ENCODE measurements around the gene CCDC77.

The CCDC77 gene

DNA sequence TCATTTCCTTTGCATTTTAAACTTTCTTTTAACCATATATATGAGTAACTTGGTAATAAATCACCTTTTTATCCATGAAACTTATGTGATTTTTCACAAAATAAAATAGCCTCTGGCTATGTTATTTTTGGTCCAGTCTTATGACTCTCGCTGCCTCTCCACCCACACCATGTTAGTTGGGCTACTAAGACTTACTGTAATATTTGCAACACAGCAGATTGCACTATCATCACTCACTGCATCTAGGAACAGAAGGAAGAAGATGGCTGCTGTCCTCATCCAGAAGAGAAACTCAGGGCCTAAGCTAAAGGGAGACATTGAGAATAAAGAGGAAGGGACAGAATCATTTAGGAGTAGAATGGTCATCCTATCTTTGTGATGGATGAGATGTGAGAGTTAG lies 45.7 kb downstream of the CCDC77 start:
- in situ Hi-C loops (cut with HindIII; ENCODE audit: low pct_ligation_motif_present, low pct_unique_long_range_greater_than_20kb, low sequenced_read_pairs): no loop called here

DNA sequence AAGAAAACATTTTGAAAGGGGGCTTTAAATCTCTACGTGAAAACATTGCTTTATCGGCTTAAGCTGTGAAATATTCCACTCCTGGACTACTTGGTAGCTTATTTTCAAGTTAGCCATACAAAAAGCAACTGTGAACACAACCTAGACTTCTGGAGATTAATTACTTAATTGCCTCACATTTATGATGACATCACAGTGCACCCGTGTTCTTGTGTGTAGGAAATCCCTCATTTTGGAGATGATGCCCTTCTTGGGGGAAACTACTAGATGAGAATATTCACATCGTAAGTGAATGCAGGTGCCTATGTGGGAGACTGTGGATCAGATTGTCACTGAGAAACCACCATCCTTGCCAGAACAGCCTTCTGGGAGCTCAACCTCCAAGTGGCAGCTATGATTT lies 47.8 kb downstream of the CCDC77 start:
- in situ Hi-C loops (cut with HindIII; ENCODE audit: low pct_ligation_motif_present, low pct_unique_long_range_greater_than_20kb, low sequenced_read_pairs): no loop called here
- DNase-seq: no peak

More for the DNA sequence above, 45.7 kb downstream of the CCDC77 start:
- no peak for DNase-seq

DNA sequence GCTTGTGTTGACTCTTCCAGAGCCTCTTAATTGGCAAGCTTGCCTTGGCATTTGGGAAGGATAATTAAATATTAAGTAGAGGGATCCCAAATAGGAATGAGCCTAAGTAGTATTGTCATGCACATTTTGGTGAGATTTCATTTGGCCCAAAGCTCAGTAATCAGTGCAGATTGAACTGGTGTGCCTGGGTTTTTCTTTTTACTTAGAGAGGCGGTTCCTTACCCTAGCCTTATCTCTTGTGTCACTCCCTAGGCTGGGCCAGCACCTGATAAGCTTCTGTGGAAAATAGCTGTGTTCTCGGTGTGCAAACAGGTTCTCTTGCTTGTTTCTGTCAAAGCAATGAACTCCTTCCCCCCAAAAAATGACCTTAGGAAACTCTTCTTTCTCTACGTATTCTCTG lies 49.0 kb downstream of the CCDC77 start:
- in situ Hi-C loops (cut with HindIII; ENCODE audit: low pct_ligation_motif_present, low pct_unique_long_range_greater_than_20kb, low sequenced_read_pairs): no loop called here
- no peak for DNase-seq

DNA sequence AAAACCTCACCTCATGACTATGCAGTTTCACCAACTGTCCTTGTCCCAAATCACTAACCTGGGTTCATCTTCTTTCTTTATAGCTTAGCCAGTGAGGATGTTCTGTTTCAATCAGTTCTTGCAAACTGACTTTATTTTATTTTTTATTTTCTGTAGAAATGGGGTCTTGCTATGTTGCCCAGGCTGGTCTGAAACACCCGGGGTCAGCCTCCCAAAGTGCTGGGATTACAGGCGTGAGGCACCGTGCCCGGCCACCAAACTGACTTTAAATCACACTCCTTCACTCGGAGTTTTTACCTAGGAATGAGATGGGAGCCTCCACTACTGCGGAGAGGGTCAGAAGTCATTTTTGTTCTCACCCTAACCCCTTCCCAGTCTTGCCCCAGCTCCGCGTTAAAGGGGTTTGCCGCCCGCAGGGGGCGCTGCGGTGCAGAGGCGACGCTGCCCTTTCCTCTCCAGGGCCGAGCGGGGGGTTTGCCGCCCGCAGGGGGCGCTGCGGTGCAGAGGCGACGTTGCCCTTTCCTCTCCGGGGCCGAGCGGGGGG lies 51.3 kb downstream of the CCDC77 start:
- in situ Hi-C loops (cut with HindIII; ENCODE audit: low pct_ligation_motif_present, low pct_unique_long_range_greater_than_20kb, low sequenced_read_pairs): no loop called here
- no peak for DNase-seq

DNA sequence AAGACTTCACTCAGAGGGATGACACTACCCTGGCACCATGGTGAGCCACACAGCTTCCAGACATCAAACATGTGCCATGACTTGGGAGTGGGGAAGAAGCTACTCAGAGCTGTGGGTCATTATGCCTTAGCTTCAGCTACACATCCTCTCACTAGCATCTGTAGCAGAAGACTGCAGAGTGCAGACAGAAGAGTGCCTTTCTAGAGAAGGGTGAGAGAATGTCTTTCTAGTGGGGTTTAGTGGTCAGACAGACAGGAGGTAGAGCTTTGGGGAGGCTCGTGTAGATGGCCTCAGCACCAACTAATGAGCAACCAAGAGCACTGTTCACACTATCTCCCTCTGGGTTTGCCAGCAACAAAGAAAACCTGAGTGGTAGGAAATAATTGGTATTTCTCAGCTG lies 53.4 kb downstream of the CCDC77 start:
- in situ Hi-C loops (cut with HindIII; ENCODE audit: low pct_ligation_motif_present, low pct_unique_long_range_greater_than_20kb, low sequenced_read_pairs): no loop called here
- DNase-seq: no peak

DNA sequence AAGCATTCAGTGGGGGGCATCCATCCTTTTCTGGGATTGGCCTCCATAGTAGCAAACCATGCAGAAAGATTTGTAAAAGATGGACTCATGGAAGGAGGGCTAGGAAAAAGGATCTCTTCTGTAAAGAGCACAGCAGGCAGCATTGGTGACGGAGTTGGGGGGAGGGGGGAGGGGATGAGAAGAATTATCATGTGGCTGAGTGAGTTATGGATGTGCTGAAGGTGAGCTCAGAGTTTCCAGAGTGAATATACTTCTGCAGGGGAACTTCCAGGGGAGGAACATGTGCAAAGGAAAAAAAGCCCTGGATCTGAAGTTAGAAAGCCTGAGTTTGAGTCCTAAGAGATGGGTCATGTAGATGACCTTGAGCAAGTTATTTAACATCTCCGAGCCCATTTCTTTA lies 54.4 kb downstream of the CCDC77 start:
- in situ Hi-C loops (cut with HindIII; ENCODE audit: low pct_ligation_motif_present, low pct_unique_long_range_greater_than_20kb, low sequenced_read_pairs): no loop called here
- no peak for DNase-seq

DNA sequence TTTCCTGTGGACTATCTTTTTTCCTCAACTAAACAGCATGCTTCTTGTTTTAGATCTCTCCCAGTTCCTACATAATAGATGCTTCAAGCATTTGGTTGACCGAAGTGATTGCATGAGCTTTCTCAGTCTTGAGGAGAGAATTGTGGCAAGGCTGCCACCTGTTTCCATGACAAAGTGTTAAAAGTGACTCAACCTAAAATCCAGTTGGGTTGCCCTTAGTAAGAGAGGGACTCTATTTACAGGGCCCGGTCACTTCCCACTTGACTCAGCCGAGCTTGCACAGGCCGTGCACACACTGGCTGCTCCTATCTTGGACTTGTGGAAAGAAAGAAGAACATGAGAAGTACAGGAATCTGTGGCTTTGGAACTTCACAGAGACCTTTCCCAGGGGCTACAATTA lies 56.2 kb downstream of the CCDC77 start:
- DNase-seq: no peak
- in situ Hi-C loops (cut with HindIII; ENCODE audit: low pct_ligation_motif_present, low pct_unique_long_range_greater_than_20kb, low sequenced_read_pairs): no loop called here

DNA sequence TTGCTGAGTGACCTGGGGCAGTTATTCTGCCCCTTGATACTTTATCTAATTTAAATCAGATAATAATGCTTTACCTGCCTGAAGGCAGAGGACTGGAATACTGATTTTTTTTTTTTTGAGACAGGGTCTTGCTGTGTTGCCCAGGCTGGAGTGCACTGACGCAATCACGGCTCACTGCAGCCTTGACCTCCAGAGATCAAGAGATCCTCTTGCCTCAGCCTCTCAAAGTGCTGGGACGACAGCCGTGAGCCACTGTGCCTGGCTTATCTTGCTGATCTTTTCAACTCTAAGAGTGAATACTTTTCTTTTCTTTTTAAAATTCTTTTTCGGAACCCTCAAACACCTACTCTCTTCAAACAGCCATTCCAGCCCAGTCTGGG lies 57.6 kb downstream of the CCDC77 start:
- in situ Hi-C loops (cut with HindIII; ENCODE audit: low pct_ligation_motif_present, low pct_unique_long_range_greater_than_20kb, low sequenced_read_pairs): no loop called here
- no peak for DNase-seq

DNA sequence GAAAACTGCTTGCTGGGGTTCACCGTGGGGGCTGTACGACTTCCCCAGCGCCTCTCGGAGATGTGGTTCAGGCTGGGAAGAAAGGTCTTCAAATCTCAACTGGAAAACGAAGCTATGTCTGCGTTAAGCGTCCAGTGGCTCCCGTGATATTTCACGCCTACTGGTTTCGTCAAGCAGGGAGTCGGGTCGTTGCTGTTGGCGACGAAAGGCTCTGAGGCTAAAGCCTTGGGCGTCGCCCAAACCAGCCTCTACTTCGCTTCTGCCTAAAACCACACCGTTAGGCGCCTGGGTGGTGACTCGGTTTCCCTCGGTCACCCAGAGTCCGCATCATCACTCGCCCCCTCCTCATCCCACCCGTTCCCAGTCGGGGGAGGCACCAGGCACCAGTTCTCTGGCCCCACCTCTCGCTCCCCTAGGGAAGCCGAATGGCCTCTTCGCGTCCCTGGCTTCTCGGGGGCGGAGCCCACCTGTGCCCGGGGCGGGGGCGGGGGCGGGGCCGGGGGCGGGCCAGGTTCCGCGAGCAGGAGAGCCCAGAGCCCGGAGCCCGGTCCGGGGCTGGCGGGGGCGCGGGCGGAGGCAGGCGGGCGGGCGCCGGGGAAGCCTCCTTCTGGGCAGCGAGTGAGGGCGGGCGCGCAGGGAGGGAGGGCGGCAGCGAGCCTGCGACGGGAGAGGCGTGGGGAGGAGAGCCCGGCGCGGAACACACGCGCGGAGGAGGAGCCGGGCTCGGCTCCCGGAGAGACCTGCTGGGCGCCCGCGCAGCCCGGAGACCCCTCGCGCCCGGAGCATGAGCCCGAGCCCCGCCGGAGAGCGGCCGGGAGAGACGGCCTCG lies 58.2 kb downstream of the CCDC77 start, which contains the start of gene B4GALNT3:
Gene B4GALNT3, plus strand, starts transcription at position 510 of the 829 bp plus-strand sequence. CDS start 438 bp downstream, outside the sequence.
- in situ Hi-C loops (cut with HindIII; ENCODE audit: low pct_ligation_motif_present, low pct_unique_long_range_greater_than_20kb, low sequenced_read_pairs): no loop called here
- peak; percentile 19 for DNase-seq

DNA sequence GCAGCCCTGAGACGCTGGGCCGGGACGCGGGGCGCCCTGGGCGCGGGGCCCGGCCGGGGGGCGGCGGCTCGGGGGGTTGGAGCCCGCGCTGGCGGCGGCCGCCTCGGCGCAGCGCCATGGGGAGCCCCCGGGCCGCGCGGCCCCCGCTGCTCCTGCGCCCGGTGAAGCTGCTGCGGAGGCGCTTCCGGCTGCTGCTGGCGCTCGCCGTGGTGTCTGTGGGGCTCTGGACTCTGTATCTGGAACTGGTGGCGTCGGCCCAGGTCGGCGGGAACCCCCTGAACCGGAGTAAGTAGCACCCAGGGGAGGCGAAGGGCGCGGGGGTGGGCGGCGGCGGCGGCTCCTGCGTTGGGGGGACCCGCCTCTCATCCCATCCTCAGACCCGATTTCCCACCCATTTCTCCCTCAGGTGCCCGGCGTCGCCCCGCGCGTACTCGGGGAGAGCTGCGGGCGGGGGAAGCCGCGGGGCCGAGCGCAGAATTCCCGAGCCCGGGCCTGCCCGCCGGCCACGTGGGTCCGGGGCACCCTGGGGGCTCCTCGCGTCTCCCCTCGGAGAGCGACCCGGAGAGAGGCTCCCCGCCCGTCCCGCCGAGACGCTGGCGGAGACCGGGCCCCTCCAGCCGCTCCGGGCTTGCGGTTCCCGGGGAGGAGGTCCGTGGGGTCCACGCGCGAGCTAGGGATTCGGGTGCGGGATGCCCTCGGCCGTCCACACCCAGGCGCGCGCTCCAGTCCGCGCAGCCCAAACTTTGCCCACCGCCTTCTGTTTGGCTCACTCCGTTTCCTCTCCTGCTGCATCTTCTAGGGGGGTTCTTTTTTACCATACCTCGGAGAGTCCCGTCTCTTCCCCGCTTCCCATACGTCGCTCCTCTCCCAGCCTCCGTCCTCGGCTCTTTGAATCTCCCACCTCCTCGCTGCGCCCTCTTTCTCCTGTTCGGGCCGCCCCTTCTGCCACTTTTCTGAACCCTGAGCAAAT lies 59.1 kb downstream of the CCDC77 start:
- in situ Hi-C loops (cut with HindIII; ENCODE audit: low pct_ligation_motif_present, low pct_unique_long_range_greater_than_20kb, low sequenced_read_pairs): no loop called here
- DNase-seq: no peak

DNA sequence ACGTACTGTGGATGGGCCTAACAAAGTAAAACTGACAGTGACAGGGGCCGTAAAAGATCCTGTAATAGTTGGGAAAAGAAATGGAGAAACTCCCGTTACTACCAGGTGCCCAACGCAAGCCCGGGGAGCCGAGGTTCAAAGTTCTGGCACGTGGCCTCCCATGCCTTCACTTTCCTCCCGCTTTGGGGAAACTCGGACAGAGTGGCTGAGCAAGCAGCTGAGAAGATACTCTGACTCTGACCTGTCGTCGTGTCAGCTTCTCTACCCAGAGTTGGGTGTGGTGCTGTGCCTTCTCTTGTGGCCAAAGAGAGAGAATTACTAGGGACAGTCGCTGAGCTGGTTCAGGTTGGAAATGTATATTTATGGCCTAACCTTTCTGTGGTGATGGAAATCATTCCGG lies 60.0 kb downstream of the CCDC77 start:
- in situ Hi-C loops (cut with HindIII; ENCODE audit: low pct_ligation_motif_present, low pct_unique_long_range_greater_than_20kb, low sequenced_read_pairs): no loop called here
- no peak for DNase-seq

DNA sequence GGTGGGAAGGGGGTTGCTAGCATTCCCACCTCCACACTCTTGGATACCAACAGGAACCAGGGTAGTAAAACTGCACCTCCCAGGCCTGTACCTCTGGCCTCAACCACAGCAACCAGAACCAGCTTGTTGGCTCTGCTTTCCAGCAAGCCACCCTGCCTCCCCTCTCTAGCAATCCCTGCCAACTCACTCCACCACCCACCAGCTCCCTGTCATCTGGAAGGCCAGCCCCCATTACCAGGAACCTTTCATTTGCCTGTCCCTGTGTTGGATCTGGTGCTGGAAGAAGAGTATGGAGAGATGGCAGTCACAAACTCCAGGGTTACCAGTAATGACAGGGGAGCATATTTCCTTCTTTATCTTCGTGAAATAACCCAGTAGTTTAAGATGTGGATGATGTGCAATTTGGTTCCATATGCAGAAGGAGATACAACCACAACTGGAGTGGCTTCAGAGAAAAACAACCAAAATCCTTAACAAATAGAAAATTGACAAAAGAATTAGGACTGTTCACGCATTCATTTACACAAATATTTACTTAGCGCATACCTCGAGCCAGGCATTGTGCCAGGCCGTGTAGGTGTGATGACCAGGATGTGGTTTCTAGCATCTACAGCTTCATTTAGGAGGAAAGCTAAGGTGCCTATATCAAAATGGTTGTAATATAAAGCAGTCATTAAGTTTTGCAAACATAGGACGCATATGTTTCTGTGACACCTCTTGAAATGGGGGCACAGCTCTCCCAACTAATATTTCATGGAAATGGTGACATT lies 61.7 kb downstream of the CCDC77 start:
- in situ Hi-C loops (cut with HindIII; ENCODE audit: low pct_ligation_motif_present, low pct_unique_long_range_greater_than_20kb, low sequenced_read_pairs): no loop called here
- no peak for DNase-seq

DNA sequence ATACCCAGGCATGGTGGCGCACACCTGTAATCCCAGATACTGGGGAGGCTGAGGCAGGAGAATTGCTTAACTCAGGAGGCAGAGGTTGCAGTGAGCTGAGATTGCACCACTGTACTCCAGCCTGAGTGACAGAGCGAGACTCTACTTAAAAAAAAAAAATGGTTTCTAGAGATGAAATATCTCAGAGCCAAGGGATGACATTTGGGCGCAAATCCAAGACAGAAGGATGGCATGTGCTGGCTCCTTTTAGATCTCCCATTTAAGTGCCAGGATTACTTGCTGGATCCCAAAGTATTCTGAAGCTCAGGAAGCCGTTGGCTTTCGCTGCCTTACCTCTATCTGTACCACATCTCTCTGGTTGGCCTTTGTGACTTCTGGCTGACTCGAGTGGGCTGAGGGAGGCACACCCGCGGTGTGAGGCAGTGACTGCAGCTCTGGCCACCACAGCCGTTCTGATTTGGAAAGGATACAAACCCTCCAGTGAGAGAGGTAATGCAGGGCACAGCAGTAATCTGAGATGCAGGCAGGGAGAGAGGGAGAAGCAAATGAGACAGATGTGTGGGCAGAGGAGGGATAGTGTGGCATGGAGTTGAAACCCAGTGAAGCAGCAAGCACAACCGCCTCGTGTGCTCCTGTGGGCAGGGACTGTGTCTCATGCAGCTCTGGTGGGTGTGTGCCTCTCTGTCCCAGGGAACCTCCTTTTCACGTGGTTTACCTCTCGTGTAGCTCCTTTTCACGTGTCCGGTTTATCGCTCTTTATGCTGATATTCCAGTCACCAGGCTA lies 63.2 kb downstream of the CCDC77 start:
- no peak for DNase-seq
- in situ Hi-C loops (cut with HindIII; ENCODE audit: low pct_ligation_motif_present, low pct_unique_long_range_greater_than_20kb, low sequenced_read_pairs): no loop called here

DNA sequence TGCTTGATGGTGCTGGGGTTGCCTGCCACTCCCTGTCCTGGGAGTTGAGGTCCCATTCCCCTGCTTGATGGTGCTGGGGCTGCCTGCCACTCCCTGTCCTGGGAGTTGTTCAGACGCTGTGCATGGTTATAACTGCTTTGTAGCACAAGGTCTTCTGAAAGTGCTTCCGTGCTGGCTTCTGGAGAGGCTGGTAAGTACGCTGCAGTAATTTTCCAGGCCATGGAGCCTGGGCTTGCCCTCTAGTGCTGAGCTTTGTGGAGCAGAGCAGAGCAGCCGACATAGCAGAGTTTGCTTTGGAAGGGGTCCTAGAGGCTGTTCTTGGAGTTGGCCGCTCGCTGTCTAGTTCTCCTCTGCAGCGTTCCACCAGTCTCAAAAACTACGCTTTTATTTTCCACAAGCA lies 64.6 kb downstream of the CCDC77 start:
- DNase-seq: no peak

DNA sequence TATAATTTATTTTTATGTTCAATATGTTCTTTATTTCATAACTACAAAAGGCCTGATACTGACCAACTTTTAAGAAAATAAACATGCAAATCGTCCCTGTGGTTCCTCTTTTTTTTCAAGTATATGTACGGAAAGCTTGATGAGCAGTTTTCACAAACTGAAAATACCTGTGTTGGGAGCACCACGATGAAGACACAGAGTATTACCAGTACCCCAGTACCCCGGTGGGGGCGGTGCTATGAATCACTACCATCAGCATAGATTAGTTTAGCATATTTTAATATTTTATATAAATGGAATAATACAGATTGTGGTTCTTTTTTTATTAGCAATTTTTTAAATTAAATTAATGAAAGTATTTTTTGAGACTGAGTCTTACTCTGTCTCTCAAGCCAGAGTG lies 65.3 kb downstream of the CCDC77 start:
- in situ Hi-C loops (cut with HindIII; ENCODE audit: low pct_ligation_motif_present, low pct_unique_long_range_greater_than_20kb, low sequenced_read_pairs): no loop called here
- DNase-seq: no peak

More for the DNA sequence above, 64.6 kb downstream of the CCDC77 start:
- in situ Hi-C loops (cut with HindIII; ENCODE audit: low pct_ligation_motif_present, low pct_unique_long_range_greater_than_20kb, low sequenced_read_pairs): no loop called here

DNA sequence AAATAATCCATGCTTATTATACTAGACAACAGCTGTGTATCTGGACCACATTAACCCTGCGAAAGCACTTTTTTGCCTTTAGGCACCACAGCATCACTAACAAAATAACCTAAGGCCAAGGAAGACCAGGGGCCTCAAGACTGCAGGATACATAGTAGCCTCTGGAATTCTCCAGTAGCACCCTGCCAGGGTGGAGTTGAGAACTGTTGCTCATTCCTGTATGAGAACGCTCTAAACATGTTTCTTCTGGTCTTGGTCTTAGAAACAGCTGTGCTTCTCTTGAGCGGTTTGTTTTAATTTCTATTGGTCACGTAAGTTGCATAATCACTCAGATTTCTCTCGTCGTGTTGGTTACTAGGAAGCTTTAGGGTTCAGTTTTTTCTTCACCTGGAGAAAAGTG lies 66.1 kb downstream of the CCDC77 start:
- in situ Hi-C loops (cut with HindIII; ENCODE audit: low pct_ligation_motif_present, low pct_unique_long_range_greater_than_20kb, low sequenced_read_pairs): no loop called here
- DNase-seq: no peak

DNA sequence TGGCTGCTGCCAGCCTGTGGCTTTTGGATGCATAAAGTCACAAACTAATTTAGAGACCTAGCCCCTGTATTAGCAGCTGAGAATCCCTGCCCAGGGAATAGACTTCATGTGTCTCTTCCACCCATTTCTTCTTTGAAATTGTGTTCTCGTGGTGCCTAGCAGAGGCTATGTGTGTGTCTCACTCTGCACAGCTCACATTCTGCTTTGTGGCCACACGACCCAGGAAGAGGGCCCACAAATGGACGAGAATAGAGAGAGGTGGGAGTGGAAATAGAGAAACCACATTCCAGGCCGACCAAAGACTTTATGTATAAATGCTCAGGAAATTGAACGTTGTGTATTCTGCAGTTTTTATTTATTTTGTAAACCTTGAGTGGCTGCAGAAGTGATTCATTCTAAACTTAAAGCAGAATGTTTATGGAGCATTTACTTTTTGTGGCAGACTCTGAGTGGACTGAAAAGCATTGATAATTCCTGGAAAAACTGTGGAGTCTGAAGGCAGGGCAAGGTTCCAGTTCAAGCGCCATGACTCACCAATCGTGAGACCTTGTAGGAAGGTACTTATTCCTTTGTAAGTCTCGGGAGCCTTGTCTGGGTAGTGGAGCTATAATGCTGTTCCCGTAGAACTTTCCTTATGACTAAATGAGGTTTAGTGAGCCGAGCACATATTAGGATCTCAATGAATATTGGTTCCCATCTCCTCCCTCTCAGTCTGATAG lies 67.4 kb downstream of the CCDC77 start:
- in situ Hi-C loops (cut with HindIII; ENCODE audit: low pct_ligation_motif_present, low pct_unique_long_range_greater_than_20kb, low sequenced_read_pairs): no loop called here
- no peak for DNase-seq
